ENCODE results near the gene FAM124B.

The FAM124B gene

GRCh38 chr2:224335991-224336390 lies 65.9 kb downstream of the FAM124B start:
- DNase-seq (ENCODE audit: low read depth, low spot score), result no peak

- no peak for DNase-seq (ENCODE audit: low read depth, low spot score)
Observed at GRCh38 chr2:224334726-224335125, 67.2 kb downstream of the FAM124B start.

GRCh38 chr2:224333726-224334482 lies 68.0 kb downstream of the FAM124B start:
- DNase-seq (ENCODE audit: low read depth, low spot score), result no peak

- DNase-seq (ENCODE audit: low read depth, low spot score), result no peak
Observed at GRCh38 chr2:224331698-224332097, 70.2 kb downstream of the FAM124B start.

- no peak for DNase-seq (ENCODE audit: low read depth, low spot score)
Observed at GRCh38 chr2:224328798-224329197, 73.1 kb downstream of the FAM124B start.

Measured in smooth muscle cell of the brain vasculature (primary cell).